Measurements from ENCODE around the gene IL36G. TPM values are rescaled to one million over a fixed set of nuclear protein-coding genes. Genes with fewer than 3 reads are reported as not detected.

The IL36G gene
- total RNA-seq, 6 experiments from 2014 or later, result not detected

DNA sequence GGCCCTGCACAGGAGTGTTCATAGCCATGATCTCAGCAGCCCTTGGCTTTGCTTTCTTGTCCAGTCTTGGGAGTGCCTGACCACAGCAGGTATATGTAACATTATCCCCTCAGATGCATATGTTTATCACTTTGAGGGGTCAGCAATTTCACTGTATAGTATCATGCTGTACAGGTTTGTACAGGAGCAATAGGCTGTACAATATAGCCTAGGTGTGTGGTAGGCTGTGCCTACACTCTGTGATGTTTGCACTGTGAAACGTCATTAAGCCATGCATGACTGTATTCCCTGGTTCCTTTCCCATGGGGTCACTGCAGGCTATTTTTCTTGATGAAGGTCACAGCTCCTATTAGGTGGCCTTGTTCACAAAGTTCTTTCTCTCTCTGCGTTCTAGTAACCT is 4.7 kb upstream of the IL36G start:
- Mint-ChIP-seq H3K27ac (no peak overlapping the region), H3K27me3 (ENCODE audit: insufficient read depth) (peaks cover 28% of the 10 kb centered on the region), H3K9me3 (no peaks in the 10 kb centered on the region), H3K4me1 (ENCODE audit: low read depth) (no peaks in the 10 kb centered on the region; the same call in 1 of the 2 replicates), H3K4me3 (no peak overlapping the region), H3K36me3 (ENCODE audit: low read depth) (no peaks in the 10 kb centered on the region)
- TF ChIP-seq, protein P1, sequence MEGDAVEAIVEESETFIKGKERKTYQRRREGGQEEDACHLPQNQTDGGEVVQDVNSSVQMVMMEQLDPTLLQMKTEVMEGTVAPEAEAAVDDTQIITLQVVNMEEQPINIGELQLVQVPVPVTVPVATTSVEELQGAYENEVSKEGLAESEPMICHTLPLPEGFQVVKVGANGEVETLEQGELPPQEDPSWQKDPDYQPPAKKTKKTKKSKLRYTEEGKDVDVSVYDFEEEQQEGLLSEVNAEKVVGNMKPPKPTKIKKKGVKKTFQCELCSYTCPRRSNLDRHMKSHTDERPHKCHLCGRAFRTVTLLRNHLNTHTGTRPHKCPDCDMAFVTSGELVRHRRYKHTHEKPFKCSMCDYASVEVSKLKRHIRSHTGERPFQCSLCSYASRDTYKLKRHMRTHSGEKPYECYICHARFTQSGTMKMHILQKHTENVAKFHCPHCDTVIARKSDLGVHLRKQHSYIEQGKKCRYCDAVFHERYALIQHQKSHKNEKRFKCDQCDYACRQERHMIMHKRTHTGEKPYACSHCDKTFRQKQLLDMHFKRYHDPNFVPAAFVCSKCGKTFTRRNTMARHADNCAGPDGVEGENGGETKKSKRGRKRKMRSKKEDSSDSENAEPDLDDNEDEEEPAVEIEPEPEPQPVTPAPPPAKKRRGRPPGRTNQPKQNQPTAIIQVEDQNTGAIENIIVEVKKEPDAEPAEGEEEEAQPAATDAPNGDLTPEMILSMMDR (IDR thresholded peaks at IDR 0.05), result no peak
- DNase-seq, result no peak

DNA sequence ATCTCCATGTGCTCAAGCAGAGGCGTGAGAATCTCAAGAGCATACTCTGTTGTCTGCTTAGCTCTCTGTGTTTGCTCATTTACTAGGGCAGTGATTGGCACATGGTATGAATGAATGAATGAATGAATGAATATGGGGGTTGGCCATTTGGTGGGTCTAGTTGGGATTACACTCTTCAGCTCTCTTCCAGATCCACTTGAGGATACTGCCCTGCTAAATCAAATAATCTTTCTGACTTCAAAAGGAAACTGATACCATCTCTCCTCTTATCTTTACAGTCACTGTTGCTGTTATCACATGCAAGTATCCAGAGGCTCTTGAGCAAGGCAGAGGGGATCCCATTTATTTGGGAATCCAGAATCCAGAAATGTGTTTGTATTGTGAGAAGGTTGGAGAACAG is 1.9 kb downstream of the IL36G start:
- no peak overlapping the region for H3K27ac Mint-ChIP-seq
- no peaks in the 10 kb centered on the region for H3K9me3 Mint-ChIP-seq
- no peaks in the 10 kb centered on the region for H3K4me1 Mint-ChIP-seq (ENCODE audit: low read depth)
- TF ChIP-seq, protein P1 (IDR thresholded peaks at IDR 0.05), result no peak
- no peak for DNase-seq
- no peak overlapping the region for H3K4me3 Mint-ChIP-seq
- no peaks in the 10 kb centered on the region for H3K36me3 Mint-ChIP-seq (ENCODE audit: low read depth)
- peaks cover 11% of the 10 kb centered on the region for H3K27me3 Mint-ChIP-seq (ENCODE audit: insufficient read depth)

DNA sequence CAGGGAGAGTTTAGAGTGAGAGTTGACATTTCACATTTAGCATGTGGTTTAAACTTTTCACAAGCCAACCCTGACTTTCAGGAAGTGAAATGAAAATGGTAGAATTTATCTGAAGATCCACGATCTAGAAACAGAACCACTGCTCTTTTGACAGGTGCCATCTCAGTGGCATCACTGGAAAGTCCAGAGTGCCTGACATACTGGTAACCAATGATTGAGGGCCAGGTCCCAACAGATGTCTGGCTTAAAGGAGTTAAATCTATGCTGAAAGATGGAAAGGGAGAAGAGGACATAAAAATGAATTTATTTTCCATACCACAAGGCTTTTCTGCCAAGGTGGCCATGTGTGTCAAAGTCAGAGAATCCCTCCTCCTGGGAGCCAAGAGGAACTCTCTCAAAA is 2.7 kb downstream of the IL36G start:
- H3K27me3 Mint-ChIP-seq (ENCODE audit: insufficient read depth), result peaks cover 15% of the 10 kb centered on the region; the same call in 1 of the 2 replicates
- no peaks in the 10 kb centered on the region for H3K36me3 Mint-ChIP-seq (ENCODE audit: low read depth)
- no peak overlapping the region for H3K27ac Mint-ChIP-seq
- H3K9me3 Mint-ChIP-seq, result no peaks in the 10 kb centered on the region
- DNase-seq, result no peak
- no peak overlapping the region for H3K4me3 Mint-ChIP-seq
- no peaks in the 10 kb centered on the region for H3K4me1 Mint-ChIP-seq (ENCODE audit: low read depth)
- TF ChIP-seq, protein P1 (IDR thresholded peaks at IDR 0.05), result no peak

DNA sequence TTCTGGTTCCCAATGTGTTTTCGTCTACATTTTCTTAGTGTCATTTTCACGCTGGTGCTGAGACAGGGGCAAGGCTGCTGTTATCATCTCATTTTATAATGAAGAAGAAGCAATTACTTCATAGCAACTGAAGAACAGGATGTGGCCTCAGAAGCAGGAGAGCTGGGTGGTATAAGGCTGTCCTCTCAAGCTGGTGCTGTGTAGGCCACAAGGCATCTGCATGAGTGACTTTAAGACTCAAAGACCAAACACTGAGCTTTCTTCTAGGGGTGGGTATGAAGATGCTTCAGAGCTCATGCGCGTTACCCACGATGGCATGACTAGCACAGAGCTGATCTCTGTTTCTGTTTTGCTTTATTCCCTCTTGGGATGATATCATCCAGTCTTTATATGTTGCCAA is 7.3 kb downstream of the IL36G start:
- Mint-ChIP-seq H3K27me3 (ENCODE audit: insufficient read depth) (peaks cover 10% of the 10 kb centered on the region), H3K9me3 (peaks cover 9% of the 10 kb centered on the region), H3K4me3 (no peak overlapping the region), H3K36me3 (ENCODE audit: low read depth) (peaks cover 6% of the 10 kb centered on the region; the same call in 1 of the 2 replicates), H3K4me1 (ENCODE audit: low read depth) (no peaks in the 10 kb centered on the region), H3K27ac (no peak overlapping the region)
- TF ChIP-seq, protein P1 (IDR thresholded peaks at IDR 0.05), result no peak
- no peak for DNase-seq

DNA sequence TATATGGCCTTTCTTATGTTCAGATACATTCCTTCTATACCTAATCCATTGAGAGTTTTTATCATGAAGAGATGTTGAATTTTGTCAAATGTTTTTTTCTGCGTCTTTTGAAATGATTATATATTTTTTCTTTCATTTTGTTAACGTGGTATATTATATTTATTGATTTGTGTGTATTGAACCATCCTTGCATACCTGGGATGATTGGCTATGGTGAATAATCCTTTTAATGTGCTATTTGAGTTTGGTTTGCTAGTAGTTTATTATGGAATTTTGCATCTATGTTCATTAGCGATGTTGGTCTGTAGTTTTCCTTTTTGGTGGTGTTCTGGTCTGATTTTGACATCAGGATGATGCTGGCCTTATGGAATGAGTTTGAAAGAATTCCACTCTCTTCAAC is 11.8 kb downstream of the IL36G start:
- Mint-ChIP-seq H3K4me1 (ENCODE audit: low read depth) (no peaks in the 10 kb centered on the region), H3K27me3 (ENCODE audit: insufficient read depth) (peaks cover 11% of the 10 kb centered on the region), H3K4me3 (no peak overlapping the region), H3K27ac (no peak overlapping the region), H3K9me3 (peaks cover 22% of the 10 kb centered on the region), H3K36me3 (ENCODE audit: low read depth) (peaks cover 11% of the 10 kb centered on the region)
- TF ChIP-seq, protein P1 (IDR thresholded peaks at IDR 0.05), result no peak
- no peak for DNase-seq

DNA sequence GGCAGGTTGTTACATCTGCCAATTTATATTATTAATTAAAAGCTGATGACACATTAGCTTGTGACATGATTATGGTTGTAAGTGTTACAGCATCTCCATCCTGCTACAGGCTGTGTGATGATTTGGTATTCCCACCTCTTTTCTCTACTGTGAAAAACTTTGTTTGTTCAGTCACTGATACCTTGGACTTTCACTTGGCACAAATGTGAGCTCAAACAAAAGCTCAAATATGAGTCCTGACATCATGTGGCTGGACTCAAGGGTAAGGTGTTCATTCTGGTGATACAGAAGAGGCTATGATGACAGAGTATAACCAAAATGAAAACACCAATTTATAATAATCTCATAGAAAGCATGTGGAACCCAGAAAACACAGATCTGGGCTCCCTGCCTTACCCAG is 16.0 kb downstream of the IL36G start:
- Mint-ChIP-seq H3K9me3 (peaks cover 25% of the 10 kb centered on the region), H3K4me1 (ENCODE audit: low read depth) (no peaks in the 10 kb centered on the region), H3K4me3 (no peak overlapping the region), H3K27me3 (ENCODE audit: insufficient read depth) (peaks cover 18% of the 10 kb centered on the region), H3K27ac (no peak overlapping the region), H3K36me3 (ENCODE audit: low read depth) (peaks cover 11% of the 10 kb centered on the region)
- TF ChIP-seq, protein P1 (IDR thresholded peaks at IDR 0.05), result no peak
- no peak for DNase-seq
